Measurements from ENCODE around the gene DCTPP1.

DNA sequence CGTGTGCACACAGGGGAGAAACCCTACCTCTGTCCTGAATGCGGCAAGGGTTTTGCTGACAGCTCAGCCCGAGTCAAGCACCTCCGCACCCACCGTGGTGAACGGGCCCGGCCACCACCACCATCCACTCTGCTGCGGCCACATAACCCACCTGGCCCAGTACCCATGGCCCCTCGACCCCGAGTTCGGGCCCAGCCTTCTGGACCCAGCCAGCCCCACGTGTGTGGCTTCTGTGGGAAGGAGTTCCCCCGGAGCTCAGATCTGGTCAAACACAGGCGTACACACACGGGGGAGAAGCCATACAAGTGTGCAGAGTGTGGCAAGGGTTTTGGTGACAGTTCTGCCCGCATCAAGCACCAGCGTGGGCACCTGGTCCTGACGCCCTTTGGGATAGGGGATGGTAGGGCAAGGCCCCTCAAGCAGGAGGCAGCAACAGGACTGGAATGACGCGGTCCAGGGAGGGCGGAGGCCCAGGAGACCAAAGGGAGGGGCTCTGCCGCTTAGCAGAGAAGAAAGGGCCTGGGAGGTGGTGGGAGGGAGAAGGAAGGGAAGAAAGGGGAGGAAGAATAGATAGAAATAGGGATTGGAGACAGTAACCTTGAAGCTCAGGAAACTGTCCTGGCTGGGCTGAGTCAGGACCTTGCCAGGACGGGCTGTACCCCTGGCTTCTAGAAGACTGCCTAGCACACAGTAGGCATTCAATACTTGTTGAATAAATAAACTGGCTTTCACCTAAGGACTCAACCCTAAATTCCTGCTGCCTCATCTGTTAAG, 31.0 kb downstream of the DCTPP1 start:
- TF ChIP-seq, protein P1, sequence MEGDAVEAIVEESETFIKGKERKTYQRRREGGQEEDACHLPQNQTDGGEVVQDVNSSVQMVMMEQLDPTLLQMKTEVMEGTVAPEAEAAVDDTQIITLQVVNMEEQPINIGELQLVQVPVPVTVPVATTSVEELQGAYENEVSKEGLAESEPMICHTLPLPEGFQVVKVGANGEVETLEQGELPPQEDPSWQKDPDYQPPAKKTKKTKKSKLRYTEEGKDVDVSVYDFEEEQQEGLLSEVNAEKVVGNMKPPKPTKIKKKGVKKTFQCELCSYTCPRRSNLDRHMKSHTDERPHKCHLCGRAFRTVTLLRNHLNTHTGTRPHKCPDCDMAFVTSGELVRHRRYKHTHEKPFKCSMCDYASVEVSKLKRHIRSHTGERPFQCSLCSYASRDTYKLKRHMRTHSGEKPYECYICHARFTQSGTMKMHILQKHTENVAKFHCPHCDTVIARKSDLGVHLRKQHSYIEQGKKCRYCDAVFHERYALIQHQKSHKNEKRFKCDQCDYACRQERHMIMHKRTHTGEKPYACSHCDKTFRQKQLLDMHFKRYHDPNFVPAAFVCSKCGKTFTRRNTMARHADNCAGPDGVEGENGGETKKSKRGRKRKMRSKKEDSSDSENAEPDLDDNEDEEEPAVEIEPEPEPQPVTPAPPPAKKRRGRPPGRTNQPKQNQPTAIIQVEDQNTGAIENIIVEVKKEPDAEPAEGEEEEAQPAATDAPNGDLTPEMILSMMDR (conservative IDR thresholded peaks at IDR 0.05) = no peak
- no peak for TF ChIP-seq EZH2 (IDR thresholded peaks at IDR 0.05; ENCODE audit: low read depth)

All from PC-9 (cell line).